K562 (cell line): ENCODE results near the gene DTL. TPM values are rescaled to one million over a fixed set of nuclear protein-coding genes. Genes with fewer than 3 reads are reported as not detected.

Experiments
- BCOR ChIP-seq: fragments of 450-650 bp; IDR thresholded peaks from 2 replicates; pipeline ENCODE4 v1.6.1; 2016
- GATAD2A ChIP-seq: fragments of 450-650 bp; IDR thresholded peaks from 2 replicates; pipeline ENCODE4 v1.6.1; 2017
- KDM1A ChIP-seq, 2 experiments: fragments of 450-650 bp; IDR thresholded peaks; 2 replicates each; pipeline ENCODE4 v1.6.1; 2016; ENCODE audit warnings: mild to moderate bottlenecking in 2 of 2
- MAFK ChIP-seq: IDR thresholded peaks from 2 replicates; pipeline ENCODE4 v1.6.1; 2011; ENCODE audit warnings: low read length, improper control_type of control experiment
- MCM7 ChIP-seq, 2 experiments: fragments of 450-650 bp; IDR thresholded peaks; 2 replicates each; pipeline ENCODE4 v1.6.1; 2016 to 2018
- NFIX ChIP-seq: fragments of 250-450 bp; sonication (Bioruptor Pico); IDR thresholded peaks from 2 replicates; pipeline ENCODE4 v1.4.0; 2020; ENCODE audit warnings: low read depth, mild to moderate bottlenecking, moderate library complexity
- NR2F6 ChIP-seq: fragments of 450-650 bp; formaldehyde crosslinking; IDR thresholded peaks from 2 replicates; pipeline ENCODE4 v1.4.0; 2020; ENCODE audit warnings: mild to moderate bottlenecking
- PML ChIP-seq: IDR thresholded peaks from 2 replicates; pipeline ENCODE4 v1.6.1; 2012; ENCODE audit warnings: low read length, inconsistent platforms
- POLR2H ChIP-seq: IDR thresholded peaks from 2 replicates; pipeline ENCODE4 v1.6.1; 2016; ENCODE audit warnings: missing genetic modification characterization, low read depth, mild to moderate bottlenecking, control low read depth, missing compliant biosample characterization, moderate library complexity
- RUNX1 ChIP-seq: sonication (generic); IDR thresholded peaks from 2 replicates; pipeline ENCODE4 v1.6.1; 2016; ENCODE audit warnings: antibody characterized with exemption, low read depth
- SMAD2 ChIP-seq: fragments of 150-350 bp; IDR thresholded peaks from 2 replicates; pipeline ENCODE4 v1.6.1; 2014; ENCODE audit warnings: low read depth, mild to moderate bottlenecking, low read length
- SRSF7 ChIP-seq: fragments of 200-400 bp; formaldehyde crosslinking; optimal IDR thresholded peaks from 2 replicates; pipeline ENCODE3; 2017; ENCODE audit warnings: mild to moderate bottlenecking, low read depth, low read length
- ZKSCAN8 ChIP-seq: fragments of 200-800 bp; sonication (Bioruptor generic); IDR thresholded peaks from 2 replicates; pipeline ENCODE4 v1.6.1; 2016; ENCODE audit warnings: missing genetic modification characterization, missing compliant biosample characterization
- polyA plus RNA-seq, 8 experiments: library from polyadenylated mRNA; depleted of rRNA in 4 of 8; stranded (reverse) in 5 of 8; unstranded in 3 of 8; fragments of >200 nt; fragmentation: Nextera tagmentation in 2 of 8; fragmentation: Illumina TruSeq in 1 of 8; extraction: Ambion mirVana in 2 of 8; extraction: Trizol in 1 of 8; gene quantifications; 2 replicates each; pipeline versions ENCODE4 v1.2.1 to v1.2.3, GENCODE V29; 2011 to 2014; ENCODE audit warnings: inconsistent platforms in 1 of 8, missing spikeins in 1 of 8
- total RNA-seq, 7 experiments: library from RNA; depleted of rRNA in 6 of 7; stranded (reverse); fragments of >200 nt in 6 of 7; fragmentation: Illumina TruSeq in 2 of 7; extraction: Trizol in 2 of 7; gene quantifications; 2 replicates each; pipeline versions ENCODE4 v1.2.1 to v1.2.3, GENCODE V29; 2011 to 2021; ENCODE audit warnings: low replicate concordance in 1 of 7
- TF ChIP-seq, protein P1 (sequence below): fragments of 450-650 bp; IDR thresholded peaks from 2 replicates; pipeline ENCODE4 v1.6.1; 2016; ENCODE audit warnings: low read depth
- TF ChIP-seq, protein P2 (sequence below): fragments of 250-450 bp; sonication (Bioruptor Pico); IDR thresholded peaks from 2 replicates; pipeline ENCODE4 v1.8.0; 2022; ENCODE audit warnings: inconsistent platforms, mild to moderate bottlenecking, moderate library complexity, borderline replicate concordance
- TF ChIP-seq, protein P3 (sequence below): fragments of 200-800 bp; sonication (Bioruptor generic); IDR thresholded peaks from 2 replicates; pipeline ENCODE4 v1.6.1; 2017; ENCODE audit warnings: missing genetic modification characterization, missing compliant biosample characterization
- TF ChIP-seq, protein P4 (sequence below): fragments of 250-450 bp; sonication (Bioruptor Pico); IDR thresholded peaks from 2 replicates; pipeline ENCODE4 v1.4.0; 2020; ENCODE audit warnings: mild to moderate bottlenecking, moderate library complexity

The DTL gene
- total and polyA plus RNA-seq, 9 of the 15 experiments (the other 6 are each of a cell fraction or from before 2014, with no cell fraction given): 38.3 to 81.0 (median 63.2) TPM

DNA sequence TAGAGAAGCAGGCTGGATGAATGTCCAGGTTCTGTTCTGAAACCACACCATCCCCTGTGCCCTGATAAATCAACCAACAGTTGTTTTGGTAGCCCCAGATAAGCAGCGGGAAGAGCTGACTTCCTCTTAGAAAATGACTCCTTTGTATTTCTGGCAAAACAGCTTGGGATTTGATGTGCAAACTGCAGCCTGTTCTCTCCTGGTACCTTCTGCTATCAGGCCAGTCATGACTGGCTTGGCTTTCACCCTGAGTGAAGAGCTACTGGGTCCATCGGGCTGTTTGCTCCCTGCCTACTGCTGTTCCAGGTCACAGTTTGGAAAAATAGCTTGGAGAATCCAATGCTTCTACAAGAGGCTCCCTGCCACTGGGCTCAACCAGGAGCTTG is 116.8 kb downstream of the DTL start (continued):
- TF ChIP-seq, protein P1, sequence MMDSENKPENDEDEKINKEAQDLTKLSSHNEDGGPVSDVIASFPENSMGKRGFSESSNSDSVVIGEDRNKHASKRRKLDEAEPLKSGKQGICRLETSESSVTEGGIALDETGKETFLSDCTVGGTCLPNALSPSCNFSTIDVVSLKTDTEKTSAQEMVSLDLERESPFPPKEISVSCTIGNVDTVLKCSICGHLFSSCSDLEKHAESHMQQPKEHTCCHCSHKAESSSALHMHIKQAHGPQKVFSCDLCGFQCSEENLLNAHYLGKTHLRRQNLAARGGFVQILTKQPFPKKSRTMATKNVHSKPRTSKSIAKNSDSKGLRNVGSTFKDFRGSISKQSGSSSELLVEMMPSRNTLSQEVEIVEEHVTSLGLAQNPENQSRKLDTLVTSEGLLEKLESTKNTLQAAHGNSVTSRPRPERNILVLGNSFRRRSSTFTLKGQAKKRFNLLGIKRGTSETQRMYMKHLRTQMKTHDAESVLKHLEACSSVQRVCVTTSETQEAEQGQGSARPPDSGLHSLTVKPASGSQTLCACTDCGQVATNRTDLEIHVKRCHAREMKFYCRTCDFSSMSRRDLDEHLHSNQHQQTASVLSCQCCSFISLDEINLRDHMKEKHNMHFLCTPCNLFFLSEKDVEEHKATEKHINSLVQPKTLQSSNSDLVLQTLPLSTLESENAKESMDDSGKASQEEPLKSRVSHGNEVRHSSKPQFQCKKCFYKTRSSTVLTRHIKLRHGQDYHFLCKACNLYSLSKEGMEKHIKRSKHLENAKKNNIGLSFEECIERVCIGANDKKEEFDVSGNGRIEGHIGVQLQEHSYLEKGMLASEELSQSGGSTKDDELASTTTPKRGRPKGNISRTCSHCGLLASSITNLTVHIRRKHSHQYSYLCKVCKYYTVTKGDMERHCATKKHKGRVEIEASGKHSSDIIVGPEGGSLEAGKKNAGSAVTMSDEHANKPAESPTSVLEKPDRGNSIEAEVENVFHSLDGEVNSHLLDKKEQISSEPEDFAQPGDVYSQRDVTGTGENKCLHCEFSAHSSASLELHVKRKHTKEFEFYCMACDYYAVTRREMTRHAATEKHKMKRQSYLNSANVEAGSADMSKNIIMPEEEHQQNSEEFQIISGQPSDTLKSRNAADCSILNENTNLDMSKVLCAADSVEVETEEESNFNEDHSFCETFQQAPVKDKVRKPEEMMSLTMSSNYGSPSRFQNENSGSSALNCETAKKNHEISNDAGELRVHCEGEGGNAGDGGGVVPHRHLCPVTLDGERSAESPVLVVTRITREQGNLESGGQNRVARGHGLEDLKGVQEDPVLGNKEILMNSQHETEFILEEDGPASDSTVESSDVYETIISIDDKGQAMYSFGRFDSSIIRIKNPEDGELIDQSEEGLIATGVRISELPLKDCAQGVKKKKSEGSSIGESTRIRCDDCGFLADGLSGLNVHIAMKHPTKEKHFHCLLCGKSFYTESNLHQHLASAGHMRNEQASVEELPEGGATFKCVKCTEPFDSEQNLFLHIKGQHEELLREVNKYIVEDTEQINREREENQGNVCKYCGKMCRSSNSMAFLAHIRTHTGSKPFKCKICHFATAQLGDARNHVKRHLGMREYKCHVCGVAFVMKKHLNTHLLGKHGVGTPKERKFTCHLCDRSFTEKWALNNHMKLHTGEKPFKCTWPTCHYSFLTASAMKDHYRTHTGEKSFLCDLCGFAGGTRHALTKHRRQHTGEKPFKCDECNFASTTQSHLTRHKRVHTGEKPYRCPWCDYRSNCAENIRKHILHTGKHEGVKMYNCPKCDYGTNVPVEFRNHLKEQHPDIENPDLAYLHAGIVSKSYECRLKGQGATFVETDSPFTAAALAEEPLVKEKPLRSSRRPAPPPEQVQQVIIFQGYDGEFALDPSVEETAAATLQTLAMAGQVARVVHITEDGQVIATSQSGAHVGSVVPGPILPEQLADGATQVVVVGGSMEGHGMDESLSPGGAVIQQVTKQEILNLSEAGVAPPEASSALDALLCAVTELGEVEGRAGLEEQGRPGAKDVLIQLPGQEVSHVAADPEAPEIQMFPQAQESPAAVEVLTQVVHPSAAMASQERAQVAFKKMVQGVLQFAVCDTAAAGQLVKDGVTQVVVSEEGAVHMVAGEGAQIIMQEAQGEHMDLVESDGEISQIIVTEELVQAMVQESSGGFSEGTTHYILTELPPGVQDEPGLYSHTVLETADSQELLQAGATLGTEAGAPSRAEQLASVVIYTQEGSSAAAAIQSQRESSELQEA: no peak
- TF ChIP-seq BCOR: peak; percentile 57
- TF ChIP-seq MCM7 (IDR thresholded peaks at IDR 0.05): no peak
- TF ChIP-seq, protein P2, sequence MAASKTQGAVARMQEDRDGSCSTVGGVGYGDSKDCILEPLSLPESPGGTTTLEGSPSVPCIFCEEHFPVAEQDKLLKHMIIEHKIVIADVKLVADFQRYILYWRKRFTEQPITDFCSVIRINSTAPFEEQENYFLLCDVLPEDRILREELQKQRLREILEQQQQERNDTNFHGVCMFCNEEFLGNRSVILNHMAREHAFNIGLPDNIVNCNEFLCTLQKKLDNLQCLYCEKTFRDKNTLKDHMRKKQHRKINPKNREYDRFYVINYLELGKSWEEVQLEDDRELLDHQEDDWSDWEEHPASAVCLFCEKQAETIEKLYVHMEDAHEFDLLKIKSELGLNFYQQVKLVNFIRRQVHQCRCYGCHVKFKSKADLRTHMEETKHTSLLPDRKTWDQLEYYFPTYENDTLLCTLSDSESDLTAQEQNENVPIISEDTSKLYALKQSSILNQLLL (CRISPR knock-in tag): no peak
- no peak for TF ChIP-seq NR2F6 (CRISPR knock-in tag)
- peak; percentile 26; the same call in 1 of the 2 replicates for TF ChIP-seq POLR2H (tag)
- peak; percentile 65; the same call in 1 of the 2 replicates for TF ChIP-seq ZKSCAN8 (CRISPR knock-in tag)
- TF ChIP-seq, protein P3, sequence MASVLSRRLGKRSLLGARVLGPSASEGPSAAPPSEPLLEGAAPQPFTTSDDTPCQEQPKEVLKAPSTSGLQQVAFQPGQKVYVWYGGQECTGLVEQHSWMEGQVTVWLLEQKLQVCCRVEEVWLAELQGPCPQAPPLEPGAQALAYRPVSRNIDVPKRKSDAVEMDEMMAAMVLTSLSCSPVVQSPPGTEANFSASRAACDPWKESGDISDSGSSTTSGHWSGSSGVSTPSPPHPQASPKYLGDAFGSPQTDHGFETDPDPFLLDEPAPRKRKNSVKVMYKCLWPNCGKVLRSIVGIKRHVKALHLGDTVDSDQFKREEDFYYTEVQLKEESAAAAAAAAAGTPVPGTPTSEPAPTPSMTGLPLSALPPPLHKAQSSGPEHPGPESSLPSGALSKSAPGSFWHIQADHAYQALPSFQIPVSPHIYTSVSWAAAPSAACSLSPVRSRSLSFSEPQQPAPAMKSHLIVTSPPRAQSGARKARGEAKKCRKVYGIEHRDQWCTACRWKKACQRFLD (CRISPR knock-in tag): peak; percentile 95; the same call in 1 of the 2 replicates
- peak; percentile 98 for TF ChIP-seq GATAD2A
- no peak for TF ChIP-seq SMAD2
- no peak for TF ChIP-seq SRSF7
- peak; percentile 93 to 94 for TF ChIP-seq KDM1A (IDR thresholded peaks at IDR 0.05)
- peak; percentile 54 for TF ChIP-seq MAFK
- TF ChIP-seq, protein P4, sequence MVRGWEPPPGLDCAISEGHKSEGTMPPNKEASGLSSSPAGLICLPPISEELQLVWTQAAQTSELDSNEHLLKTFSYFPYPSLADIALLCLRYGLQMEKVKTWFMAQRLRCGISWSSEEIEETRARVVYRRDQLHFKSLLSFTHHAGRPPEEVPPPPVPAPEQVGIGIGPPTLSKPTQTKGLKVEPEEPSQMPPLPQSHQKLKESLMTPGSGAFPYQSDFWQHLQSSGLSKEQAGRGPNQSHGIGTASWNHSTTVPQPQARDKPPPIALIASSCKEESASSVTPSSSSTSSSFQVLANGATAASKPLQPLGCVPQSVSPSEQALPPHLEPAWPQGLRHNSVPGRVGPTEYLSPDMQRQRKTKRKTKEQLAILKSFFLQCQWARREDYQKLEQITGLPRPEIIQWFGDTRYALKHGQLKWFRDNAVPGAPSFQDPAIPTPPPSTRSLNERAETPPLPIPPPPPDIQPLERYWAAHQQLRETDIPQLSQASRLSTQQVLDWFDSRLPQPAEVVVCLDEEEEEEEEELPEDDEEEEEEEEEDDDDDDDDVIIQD (CRISPR knock-in tag): no peak
- TF ChIP-seq PML: peak; percentile 99
- TF ChIP-seq NFIX (CRISPR knock-in tag): no peak
- TF ChIP-seq RUNX1: peak; percentile 97
